Uterus (tissue), 4 donors: Measurements from ENCODE around the gene ADARB2. TPM values are rescaled to one million over a fixed set of nuclear protein-coding genes. Genes with fewer than 3 reads are reported as not detected.

Source experiments
- DNase-seq, 2 donors: peaks; one replicate each; pipeline ENCODE4 v3.0.0-alpha.2; 2019 to 2020
- H3K27ac ChIP-seq, 2 donors: fragments of 200-600 bp; sonication (generic); 1 replicate in 1 of 2; 2 replicates in 1 of 2; pipeline ENCODE4 v1.5.1; 2016 to 2018
- H3K27me3 ChIP-seq, 2 donors: fragments of 200-600 bp; sonication (generic); one replicate each; pipeline ENCODE4 v1.5.1; 2018 to 2019; ENCODE audit warnings: control low read depth in 1 of 2
- H3K36me3 ChIP-seq, 2 donors: fragments of 200-600 bp; sonication (generic); one replicate each; pipeline ENCODE4 v1.5.1; 2019; ENCODE audit warnings: control low read depth in 1 of 2
- H3K4me1 ChIP-seq, 2 donors: fragments of 200-600 bp; sonication (generic); one replicate each; pipeline ENCODE4 v1.5.1; 2018 to 2019; ENCODE audit warnings: control low read depth in 1 of 2
- H3K4me3 ChIP-seq, 2 donors: fragments of 200-600 bp; sonication (generic); 1 replicate in 1 of 2; 2 replicates in 1 of 2; pipeline ENCODE4 v1.5.1; 2018 to 2019; ENCODE audit warnings: mild to moderate bottlenecking in 1 of 2
- H3K9me3 ChIP-seq, 2 donors: fragments of 200-600 bp; sonication (generic); one replicate each; pipeline ENCODE4 v1.5.1; 2019; ENCODE audit warnings: control low read depth in 1 of 2
- POLR2A ChIP-seq, 2 donors: fragments of 450-650 bp; IDR thresholded peaks; one replicate each; pipeline ENCODE4 v1.6.1; 2016; ENCODE audit warnings: antibody characterized with exemption in 2 of 2, mild to moderate bottlenecking in 1 of 2, moderate library complexity in 1 of 2
- intact Hi-C: fragments of 100-400 bp; cut with DNase I; formaldehyde crosslinking; loops from one replicate; pipeline ENCODE4 v1.15.1; 2023; ENCODE audit warnings: low total_unique reads
- total RNA-seq, 4 donors: library from RNA; depleted of rRNA in 3 of 4; stranded (reverse); fragments of >200 nt in 3 of 4; gene quantifications; one replicate each; pipeline versions ENCODE4 v1.1.0 to v1.2.4, GENCODE V29; 2014 to 2023
- TF ChIP-seq, protein P1 (sequence below), 4 experiments: fragments of 200-600 bp in 2 of 4; fragments of 450-650 bp in 2 of 4; sonication (generic) in 2 of 4; IDR thresholded peaks; one replicate each; pipeline ENCODE4 v1.5.1; 2016 to 2019; ENCODE audit warnings: antibody characterized with exemption in 4 of 4, mild to moderate bottlenecking in 2 of 4, moderate library complexity in 1 of 4
- donor health status: DM: yes; HTN: yes; CAD: no.

The ADARB2 gene
- total RNA-seq, 4 donors from 2014 or later, result 0.76 to 2.6 (median 2.0) TPM; not detected in 1

DNA sequence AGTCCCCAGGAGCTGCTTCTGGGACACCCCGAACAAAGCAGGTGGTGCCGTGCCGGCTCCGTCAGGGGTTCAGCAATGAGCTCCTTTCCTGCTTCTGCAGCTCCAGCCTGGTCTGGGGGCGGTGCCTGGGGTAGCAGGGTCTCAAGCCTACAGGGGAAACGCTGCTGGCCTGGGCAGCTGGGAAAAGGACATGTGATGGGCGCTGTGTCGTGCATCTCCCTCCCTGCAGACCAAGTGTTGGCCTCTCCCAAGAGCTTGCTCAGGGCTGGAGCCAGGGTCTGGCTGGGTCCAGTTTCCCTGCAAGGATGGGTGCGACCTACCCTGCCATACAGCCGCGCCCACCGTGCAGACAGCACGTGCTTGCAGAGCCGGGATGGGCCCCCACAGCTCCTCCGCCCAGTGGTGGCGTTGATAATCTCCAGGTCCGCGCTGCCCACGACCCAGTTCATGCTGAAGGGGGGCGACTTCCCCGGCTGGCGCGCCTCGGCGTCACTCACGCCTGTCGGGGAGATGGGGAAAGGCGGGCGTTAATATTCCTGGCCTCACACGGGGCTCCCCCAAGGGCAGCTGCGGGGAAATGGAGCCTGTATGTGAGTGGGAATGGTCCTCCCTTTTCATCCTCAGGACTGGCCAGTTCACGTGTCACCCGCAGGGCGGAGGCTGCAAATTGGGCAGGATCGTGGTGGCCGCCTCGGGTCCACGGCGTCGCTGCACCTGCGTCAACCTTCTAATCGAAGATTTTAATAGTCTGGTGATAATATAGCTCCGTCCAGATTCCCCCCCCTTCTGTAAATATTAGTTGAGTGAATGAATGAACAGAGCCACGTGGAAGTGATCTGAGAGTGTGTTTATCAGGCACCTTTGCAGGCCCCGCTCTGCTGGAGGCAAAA, 552.5 kb downstream of the ADARB2 start:
- no peaks in the 10 kb centered on the region for H3K4me1 ChIP-seq
- no peak overlapping the region for H3K4me3 ChIP-seq
- H3K27ac ChIP-seq, result no peak overlapping the region
- H3K9me3 ChIP-seq, result no peaks in the 10 kb centered on the region
- H3K27me3 ChIP-seq, result no peaks in the 10 kb centered on the region
- TF ChIP-seq POLR2A (IDR thresholded peaks at IDR 0.05), result no peak
- TF ChIP-seq, protein P1, sequence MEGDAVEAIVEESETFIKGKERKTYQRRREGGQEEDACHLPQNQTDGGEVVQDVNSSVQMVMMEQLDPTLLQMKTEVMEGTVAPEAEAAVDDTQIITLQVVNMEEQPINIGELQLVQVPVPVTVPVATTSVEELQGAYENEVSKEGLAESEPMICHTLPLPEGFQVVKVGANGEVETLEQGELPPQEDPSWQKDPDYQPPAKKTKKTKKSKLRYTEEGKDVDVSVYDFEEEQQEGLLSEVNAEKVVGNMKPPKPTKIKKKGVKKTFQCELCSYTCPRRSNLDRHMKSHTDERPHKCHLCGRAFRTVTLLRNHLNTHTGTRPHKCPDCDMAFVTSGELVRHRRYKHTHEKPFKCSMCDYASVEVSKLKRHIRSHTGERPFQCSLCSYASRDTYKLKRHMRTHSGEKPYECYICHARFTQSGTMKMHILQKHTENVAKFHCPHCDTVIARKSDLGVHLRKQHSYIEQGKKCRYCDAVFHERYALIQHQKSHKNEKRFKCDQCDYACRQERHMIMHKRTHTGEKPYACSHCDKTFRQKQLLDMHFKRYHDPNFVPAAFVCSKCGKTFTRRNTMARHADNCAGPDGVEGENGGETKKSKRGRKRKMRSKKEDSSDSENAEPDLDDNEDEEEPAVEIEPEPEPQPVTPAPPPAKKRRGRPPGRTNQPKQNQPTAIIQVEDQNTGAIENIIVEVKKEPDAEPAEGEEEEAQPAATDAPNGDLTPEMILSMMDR (IDR thresholded peaks at IDR 0.05), result no peak
- no peaks in the 10 kb centered on the region for H3K36me3 ChIP-seq
- no peak for DNase-seq
- intact Hi-C loops, result no loop called here

DNA sequence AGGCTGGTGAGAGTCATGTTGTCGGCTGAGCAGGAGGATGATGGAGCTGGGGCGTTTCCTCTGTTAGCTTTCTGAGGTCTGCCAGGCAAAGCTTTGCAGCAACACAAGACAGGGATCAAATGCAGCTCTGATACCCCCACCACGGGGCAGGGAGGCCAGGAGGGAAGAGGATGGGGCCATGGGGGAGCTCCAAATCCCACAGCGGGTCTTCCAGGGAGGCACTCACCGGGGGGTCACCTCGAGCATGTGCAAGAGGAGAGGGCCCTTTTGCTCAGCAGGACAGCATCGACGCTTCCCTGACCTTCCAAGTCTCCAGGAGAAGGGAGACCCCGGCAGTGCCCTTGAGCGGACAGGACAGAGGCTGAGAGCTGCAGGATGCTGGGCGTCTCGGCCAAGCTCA, 553.6 kb downstream of the ADARB2 start:
- intact Hi-C loops, result no loop called here
- Histone ChIP-seq H3K27ac (no peak overlapping the region), H3K4me3 (no peak overlapping the region), H3K9me3 (no peaks in the 10 kb centered on the region), H3K27me3 (no peaks in the 10 kb centered on the region), H3K36me3 (no peaks in the 10 kb centered on the region), H3K4me1 (no peaks in the 10 kb centered on the region)
- TF ChIP-seq POLR2A (IDR thresholded peaks at IDR 0.05), result no peak
- TF ChIP-seq, protein P1 (IDR thresholded peaks at IDR 0.05), result no peak
- no peak for DNase-seq

DNA sequence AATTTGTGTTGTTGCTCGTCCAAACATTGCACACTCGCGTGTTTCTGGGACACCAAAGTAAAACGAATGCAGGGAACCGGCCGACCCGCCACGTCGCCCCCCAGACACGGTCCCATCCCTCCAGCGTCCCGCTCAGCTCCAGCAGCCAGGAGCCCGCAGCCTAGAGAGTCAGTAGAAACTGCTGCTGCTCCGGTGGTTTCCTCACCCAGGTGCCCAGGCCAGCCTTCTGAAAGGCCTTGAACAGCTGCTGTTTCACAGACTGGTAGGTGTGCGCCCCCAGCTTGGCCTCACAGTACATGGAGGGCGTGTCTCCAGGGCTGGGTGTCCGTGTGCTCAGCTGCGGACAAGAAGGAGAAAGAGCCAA, 554.3 kb downstream of the ADARB2 start:
- H3K4me1 ChIP-seq, result no peaks in the 10 kb centered on the region
- no peaks in the 10 kb centered on the region for H3K9me3 ChIP-seq
- no peak overlapping the region for H3K4me3 ChIP-seq
- H3K27me3 ChIP-seq, result no peaks in the 10 kb centered on the region
- no peaks in the 10 kb centered on the region for H3K36me3 ChIP-seq
- DNase-seq, result no peak
- H3K27ac ChIP-seq, result no peak overlapping the region
- no peak for TF ChIP-seq POLR2A (IDR thresholded peaks at IDR 0.05)
- TF ChIP-seq, protein P1 (IDR thresholded peaks at IDR 0.05), result no peak
- intact Hi-C loops, result no loop called here

DNA sequence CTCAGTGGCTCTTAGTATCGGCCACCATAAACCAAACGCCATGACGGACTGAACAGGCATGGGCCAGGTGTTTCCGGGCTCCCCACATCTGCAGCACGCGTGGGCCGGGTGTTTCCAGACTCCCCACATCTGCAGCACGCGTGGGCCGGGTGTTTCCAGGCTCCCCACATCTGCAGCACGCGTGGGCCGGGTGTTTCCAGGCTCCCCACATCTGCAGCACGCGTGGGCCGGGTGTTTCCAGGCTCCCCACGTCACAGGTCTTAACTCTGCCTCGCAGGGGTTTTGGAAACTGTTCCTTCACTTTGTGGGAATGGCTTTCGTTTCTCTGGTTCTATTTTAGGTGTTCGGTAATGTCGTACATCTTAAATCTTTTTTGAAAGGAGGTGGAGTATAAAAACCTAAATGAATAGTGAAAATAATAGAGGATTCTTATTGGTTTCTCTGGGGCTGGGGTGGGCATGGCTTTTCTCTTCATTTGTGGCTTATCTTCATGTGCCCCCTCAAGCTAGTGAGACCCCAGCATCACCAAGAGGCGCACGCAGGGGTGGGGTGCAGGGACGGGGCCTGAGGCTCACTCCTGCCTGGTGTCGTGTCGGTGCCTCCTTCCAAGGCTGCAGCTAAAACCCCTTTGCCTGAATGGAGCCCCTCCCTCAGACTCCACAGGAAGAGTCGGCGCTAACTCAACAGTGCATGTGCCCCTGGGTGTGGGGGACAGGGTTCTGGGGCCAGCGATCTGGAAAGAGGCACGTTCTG, 554.9 kb downstream of the ADARB2 start:
- no peak for DNase-seq
- Histone ChIP-seq H3K36me3 (no peaks in the 10 kb centered on the region), H3K27ac (no peak overlapping the region), H3K4me3 (no peak overlapping the region), H3K4me1 (no peaks in the 10 kb centered on the region), H3K9me3 (no peaks in the 10 kb centered on the region), H3K27me3 (no peaks in the 10 kb centered on the region)
- intact Hi-C loops, result no loop called here
- TF ChIP-seq, protein P1 (IDR thresholded peaks at IDR 0.05), result no peak
- no peak for TF ChIP-seq POLR2A (IDR thresholded peaks at IDR 0.05)

DNA sequence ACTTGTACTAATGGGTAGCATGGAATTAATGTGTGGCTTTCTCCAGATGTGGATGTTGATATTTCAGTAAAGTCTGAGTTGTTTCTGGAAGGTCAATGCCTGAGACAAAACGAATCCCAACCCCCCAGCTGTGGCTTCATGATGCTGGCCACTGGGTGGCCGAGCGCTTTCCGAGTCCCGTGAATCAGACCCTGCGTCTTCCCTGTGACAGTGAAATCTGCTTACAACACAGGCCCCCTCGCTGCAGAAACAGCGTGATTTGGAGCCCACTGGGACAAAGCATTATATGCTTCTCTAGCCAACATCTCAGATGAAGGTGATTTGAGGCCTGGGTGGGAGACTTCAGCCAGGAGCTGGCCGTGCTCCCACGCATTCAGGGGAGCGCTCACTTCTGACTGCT, 556.5 kb downstream of the ADARB2 start:
- DNase-seq, result no peak
- TF ChIP-seq, protein P1 (IDR thresholded peaks at IDR 0.05), result no peak
- TF ChIP-seq POLR2A (IDR thresholded peaks at IDR 0.05), result no peak
- intact Hi-C loops, result no loop called here

More for the DNA sequence above, 556.5 kb downstream of the ADARB2 start:
- Histone ChIP-seq H3K27ac (no peak overlapping the region), H3K36me3 (no peaks in the 10 kb centered on the region), H3K27me3 (no peaks in the 10 kb centered on the region), H3K4me1 (no peaks in the 10 kb centered on the region), H3K4me3 (no peak overlapping the region), H3K9me3 (no peaks in the 10 kb centered on the region)
